Islet of Langerhans (tissue), 1 donor: ENCODE measurements around the gene FNIP2.
"Not testable (repeated sequence)": the region's sequence is repeated elsewhere in the genome, so short reads cannot be mapped to it uniquely, and the experiment has no call there.

Experiments
- FAIRE-seq: peaks from one replicate; lab custom pipeline; 2011; peaks lifted over from hg19 to GRCh38; lab: Jason Lieb, UNC

Gene FNIP2

GRCh38 chr4:158768555-158769174 is at the start of gene FNIP2:
TSS of gene FNIP2 (plus strand) at chr4:158769026. CDS start at chr4:158769213, 187 bp downstream.
- no peak for FAIRE-seq

- no peak for FAIRE-seq
These were observed 47.1 kb upstream of the FNIP2 start for GRCh38 chr4:158721680-158722079.

GRCh38 chr4:158722291-158722916 is 46.4 kb upstream of the FNIP2 start:
- FAIRE-seq: no peak

- FAIRE-seq: no peak
These were observed 45.7 kb upstream of the FNIP2 start, which contains the start of gene PPID for GRCh38 chr4:158722917-158723793. TSS of gene PPID (minus strand) at chr4:158723396. CDS start at chr4:158723288, 108 bp downstream.

GRCh38 chr4:158724637-158725036 is 44.2 kb upstream of the FNIP2 start:
- FAIRE-seq: no peak

GRCh38 chr4:158726633-158727032 is 42.2 kb upstream of the FNIP2 start:
- no peak for FAIRE-seq

GRCh38 chr4:158728236-158728635 is 40.6 kb upstream of the FNIP2 start:
- no peak for FAIRE-seq

GRCh38 chr4:158729716-158730559 is 38.9 kb upstream of the FNIP2 start:
- FAIRE-seq: peak; percentile 94

- FAIRE-seq: no peak
These were observed 30.0 kb upstream of the FNIP2 start for GRCh38 chr4:158738866-158739265.

GRCh38 chr4:158739600-158739999 is 29.2 kb upstream of the FNIP2 start:
- no peak for FAIRE-seq

- FAIRE-seq: no peak
These were observed 27.4 kb upstream of the FNIP2 start for GRCh38 chr4:158741326-158742021.

- not testable (repeated sequence) for FAIRE-seq
These were observed 22.3 kb upstream of the FNIP2 start for GRCh38 chr4:158746537-158746936.

GRCh38 chr4:158750379-158750778 is 18.4 kb upstream of the FNIP2 start:
- no peak for FAIRE-seq

GRCh38 chr4:158754385-158755180 is 14.2 kb upstream of the FNIP2 start:
- FAIRE-seq: no peak

- FAIRE-seq: not testable (repeated sequence)
These were observed 13.0 kb upstream of the FNIP2 start for GRCh38 chr4:158755819-158756218.

- no peak for FAIRE-seq
These were observed 12.2 kb upstream of the FNIP2 start for GRCh38 chr4:158756588-158756987.

GRCh38 chr4:158758142-158758541 is 10.7 kb upstream of the FNIP2 start:
- FAIRE-seq: no peak

- FAIRE-seq: no peak
These were observed 10.1 kb upstream of the FNIP2 start for GRCh38 chr4:158758703-158759102.

GRCh38 chr4:158759539-158759938 is 9.3 kb upstream of the FNIP2 start:
- not testable (repeated sequence) for FAIRE-seq

- no peak for FAIRE-seq
These were observed 8.0 kb upstream of the FNIP2 start for GRCh38 chr4:158760866-158761265.

- FAIRE-seq: no peak
These were observed 6.3 kb upstream of the FNIP2 start for GRCh38 chr4:158762553-158762952.
